Activated T-cell treated with anti-CD3 and anti-CD28 coated beads, Interleukin-2, amount 50 U/mL, for 4 hours (primary cell): ENCODE measurements around the gene CFAP206. TPM values are rescaled to one million over a fixed set of nuclear protein-coding genes. Genes with fewer than 3 reads are reported as not detected.

ENCODE experiments used
- total RNA-seq, 3 donors: library from RNA; stranded (reverse); gene quantifications; one replicate each; pipeline ENCODE4 v1.2.1, GENCODE V29; 2021

The CFAP206 gene
- total RNA-seq, 3 donors from 2014 or later: not detected

Other genes starting within 250 kb of the CFAP206 start
- gene SMIM8, start 85.4 kb upstream of the CFAP206 start, total RNA-seq: 10 to 100 TPM in 1 of 3 donors, 1 to 10 TPM in 2; 9.6 to 10.7 (median 10.0) TPM
- gene GJB7, start 78.7 kb upstream of the CFAP206 start, total RNA-seq: not detected
- 1 to 10 TPM in 1 of 3 donors, under 1 TPM in 2; 0.71 to 1.0 (median 0.76) TPM for gene C6orf163, start 63.2 kb upstream of the CFAP206 start, total RNA-seq
- 1 to 10 TPM; 7.1 to 8.9 (median 8.5) TPM for gene SLC35A1, start 65.0 kb downstream of the CFAP206 start, total RNA-seq
- 10 to 100 TPM; 16.8 to 20.9 (median 19.6) TPM for gene RARS2, start 182.0 kb downstream of the CFAP206 start, total RNA-seq
- 10 to 100 TPM; 22.7 to 25.7 (median 23.9) TPM for gene ORC3, start 182.2 kb downstream of the CFAP206 start, total RNA-seq